Type B pancreatic cell (in vitro differentiated cells): Measurements from ENCODE around the gene MTMR1. TPM values are rescaled to one million over a fixed set of nuclear protein-coding genes. Genes with fewer than 3 reads are reported as not detected.
A peak's percentile ranks its signal among the peaks of the same experiment; 100 is the strongest.

Experiments used
- DNase-seq: peaks from one replicate; pipeline ENCODE4 v3.0.0; 2021; ENCODE audit warnings: mixed read lengths; ENCODE audit not compliant: unreplicated experiment; ENCODE audit errors: extremely low spot score
- H3K27ac Mint-ChIP-seq: 2 replicates; pipeline ENCODE4 v1.8.0; 2021; ENCODE audit warnings: mild to moderate bottlenecking, mixed read lengths
- H3K27me3 Mint-ChIP-seq: 2 replicates; pipeline ENCODE4 v1.8.0; 2021; ENCODE audit warnings: mixed read lengths
- H3K36me3 Mint-ChIP-seq: 2 replicates; pipeline ENCODE4 v1.8.0; 2021; ENCODE audit warnings: mixed read lengths
- H3K4me1 Mint-ChIP-seq: one replicate; pipeline ENCODE4 v1.8.0; 2021; ENCODE audit warnings: mixed read lengths; ENCODE audit not compliant: unreplicated experiment
- H3K4me3 Mint-ChIP-seq: 2 replicates; pipeline ENCODE4 v1.8.0; 2021; ENCODE audit warnings: mild to moderate bottlenecking, mixed read lengths
- H3K9me3 Mint-ChIP-seq: 2 replicates; pipeline ENCODE4 v1.8.0; 2021; ENCODE audit warnings: mixed read lengths
- long read RNA-seq: library from polyadenylated mRNA; unstranded; transcript quantifications from one replicate; pipeline ENCODE4 v2.0.0, GENCODE V29; 2020
- total RNA-seq: library from RNA; stranded (reverse); gene quantifications from 2 replicates; pipeline ENCODE4 v1.2.1, GENCODE V29; 2021; ENCODE audit warnings: low replicate concordance
- TF ChIP-seq, protein P1 (sequence below): fragments of 200-600 bp; sonication (generic); conservative IDR thresholded peaks from 2 replicates; pipeline ENCODE4 v1.5.0; 2021; ENCODE audit warnings: antibody characterized with exemption, mild to moderate bottlenecking

The MTMR1 gene
- total RNA-seq: 21.8 and 28.0 TPM in 2 replicates
- long read RNA-seq, partial matches to known transcripts: 1 of 4 reads
- long read RNA-seq, other reads (novel, unspliced or antisense): 3 of 4 reads

DNA sequence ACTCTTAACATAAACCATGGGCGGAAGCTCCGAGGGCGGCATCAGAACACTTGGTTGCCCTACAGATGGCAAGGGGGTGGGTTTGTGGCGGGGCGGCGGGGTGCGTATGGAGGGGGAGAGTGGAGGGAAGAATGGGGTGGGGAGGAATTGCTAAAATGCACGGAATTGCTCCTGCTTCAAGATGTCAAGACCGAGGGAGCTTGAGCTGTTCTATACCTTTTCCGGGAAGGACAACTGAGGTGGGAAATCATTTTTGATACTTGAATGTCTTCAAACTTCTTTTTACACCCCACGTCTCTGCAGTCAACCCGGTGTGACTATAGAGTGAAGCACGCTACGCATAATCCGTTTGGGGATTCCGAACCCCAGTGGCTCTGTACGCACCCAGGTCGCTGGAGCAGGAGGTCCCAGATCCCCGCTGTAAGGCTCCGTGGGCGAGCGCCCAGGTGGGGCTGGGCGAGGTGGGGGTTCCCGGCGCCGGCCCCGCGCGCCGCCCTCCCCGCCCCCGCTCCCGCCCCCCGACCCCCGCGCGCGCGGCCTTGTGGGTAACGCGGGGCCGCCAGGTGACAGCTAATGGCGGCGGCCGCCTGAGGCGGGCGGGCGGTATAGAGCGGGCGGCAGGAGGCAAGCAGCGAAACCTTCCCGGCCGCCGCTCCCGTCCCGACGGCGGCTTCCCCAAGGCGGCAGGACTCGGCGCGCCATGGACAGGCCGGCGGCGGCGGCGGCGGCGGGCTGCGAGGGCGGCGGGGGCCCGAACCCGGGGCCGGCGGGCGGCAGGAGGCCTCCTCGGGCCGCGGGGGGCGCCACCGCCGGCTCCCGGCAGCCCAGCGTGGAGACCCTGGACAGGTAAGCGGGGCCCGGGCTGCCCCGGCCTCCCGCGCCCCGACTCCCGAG is at the start of gene MTMR1:
Gene MTMR1 (plus strand): TSS at position 566 of the 894 bp plus-strand sequence. CDS start 135 bp downstream, at position 701.
- TF ChIP-seq, protein P1, sequence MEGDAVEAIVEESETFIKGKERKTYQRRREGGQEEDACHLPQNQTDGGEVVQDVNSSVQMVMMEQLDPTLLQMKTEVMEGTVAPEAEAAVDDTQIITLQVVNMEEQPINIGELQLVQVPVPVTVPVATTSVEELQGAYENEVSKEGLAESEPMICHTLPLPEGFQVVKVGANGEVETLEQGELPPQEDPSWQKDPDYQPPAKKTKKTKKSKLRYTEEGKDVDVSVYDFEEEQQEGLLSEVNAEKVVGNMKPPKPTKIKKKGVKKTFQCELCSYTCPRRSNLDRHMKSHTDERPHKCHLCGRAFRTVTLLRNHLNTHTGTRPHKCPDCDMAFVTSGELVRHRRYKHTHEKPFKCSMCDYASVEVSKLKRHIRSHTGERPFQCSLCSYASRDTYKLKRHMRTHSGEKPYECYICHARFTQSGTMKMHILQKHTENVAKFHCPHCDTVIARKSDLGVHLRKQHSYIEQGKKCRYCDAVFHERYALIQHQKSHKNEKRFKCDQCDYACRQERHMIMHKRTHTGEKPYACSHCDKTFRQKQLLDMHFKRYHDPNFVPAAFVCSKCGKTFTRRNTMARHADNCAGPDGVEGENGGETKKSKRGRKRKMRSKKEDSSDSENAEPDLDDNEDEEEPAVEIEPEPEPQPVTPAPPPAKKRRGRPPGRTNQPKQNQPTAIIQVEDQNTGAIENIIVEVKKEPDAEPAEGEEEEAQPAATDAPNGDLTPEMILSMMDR: no peak
- peaks cover 12% of the 10 kb centered on the region for H3K4me1 Mint-ChIP-seq
- no peaks in the 10 kb centered on the region for H3K27me3 Mint-ChIP-seq
- H3K36me3 Mint-ChIP-seq: peaks cover 7% of the 10 kb centered on the region
- H3K4me3 Mint-ChIP-seq: peak within 1 kb of the TSS; percentile 92
- H3K9me3 Mint-ChIP-seq: peaks cover 5% of the 10 kb centered on the region
- peak within 1 kb of the TSS; percentile 96 for H3K27ac Mint-ChIP-seq
- no peak for DNase-seq

DNA sequence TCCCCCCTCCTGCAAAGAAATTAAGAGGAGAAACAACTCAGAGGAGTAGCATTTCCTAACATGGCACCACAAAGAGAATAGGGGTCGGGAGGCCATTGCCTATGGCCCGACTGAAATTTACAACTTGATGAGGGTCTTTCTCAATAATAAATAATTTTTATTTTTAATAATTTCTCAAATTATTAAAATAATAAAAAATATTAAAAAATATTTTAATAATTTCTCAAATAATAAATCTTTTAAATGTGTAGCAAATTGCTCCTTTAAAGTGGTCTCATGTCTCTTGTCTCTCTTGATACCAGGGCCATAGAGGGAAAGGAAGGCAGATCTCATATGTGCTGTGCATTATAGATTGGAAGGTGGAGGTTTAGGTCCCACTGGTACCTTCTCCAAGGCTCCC is 49.2 kb upstream of the MTMR1 start:
- H3K27ac Mint-ChIP-seq: no peak overlapping the region
- no peak for DNase-seq
- no peaks in the 10 kb centered on the region for H3K4me1 Mint-ChIP-seq
- H3K9me3 Mint-ChIP-seq: no peaks in the 10 kb centered on the region
- TF ChIP-seq, protein P1: no peak
- no peaks in the 10 kb centered on the region for H3K27me3 Mint-ChIP-seq
- no peaks in the 10 kb centered on the region for H3K36me3 Mint-ChIP-seq
- H3K4me3 Mint-ChIP-seq: no peak overlapping the region

DNA sequence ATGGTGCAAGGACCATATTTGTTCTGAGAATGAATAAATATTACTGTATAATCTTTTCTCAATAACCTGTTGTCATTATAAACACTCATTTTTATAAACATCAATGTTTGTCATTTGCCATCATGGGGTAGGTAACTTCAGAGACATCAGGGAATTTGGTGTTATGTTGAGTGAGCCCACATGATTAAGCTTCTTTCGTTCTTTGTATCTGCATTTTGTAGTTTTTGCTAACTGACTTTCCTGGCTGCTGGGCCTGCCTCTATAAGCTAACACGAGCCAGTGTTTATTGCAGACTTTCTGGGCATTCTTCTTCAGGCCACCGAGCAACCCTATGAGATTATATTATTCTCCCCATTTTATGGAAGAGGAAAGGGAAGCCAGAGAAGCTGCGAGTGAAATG is 48.8 kb upstream of the MTMR1 start:
- Mint-ChIP-seq H3K4me3 (no peak overlapping the region), H3K9me3 (no peaks in the 10 kb centered on the region), H3K4me1 (no peaks in the 10 kb centered on the region), H3K27me3 (no peaks in the 10 kb centered on the region), H3K36me3 (no peaks in the 10 kb centered on the region), H3K27ac (no peak overlapping the region)
- TF ChIP-seq, protein P1: no peak
- no peak for DNase-seq

DNA sequence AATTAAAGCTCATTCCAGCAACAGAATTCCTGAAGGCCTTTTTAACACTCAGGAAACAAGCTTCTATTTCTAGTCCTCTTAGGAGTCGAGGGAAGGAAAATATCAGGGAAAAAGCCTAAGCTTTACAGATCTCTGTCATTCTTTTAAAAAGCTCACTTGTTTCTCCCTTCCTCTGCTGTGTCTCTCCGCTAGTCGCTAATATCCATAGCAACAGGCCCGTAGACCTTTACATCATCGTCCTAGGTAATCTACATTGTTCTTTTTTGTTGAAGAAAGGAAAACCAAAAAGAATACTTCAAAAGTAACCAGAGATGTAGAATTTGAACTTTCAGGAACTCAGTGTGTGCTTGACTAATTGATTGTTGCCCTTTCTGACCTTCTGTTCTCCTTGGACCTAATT is 45.9 kb upstream of the MTMR1 start:
- Mint-ChIP-seq H3K27me3 (no peaks in the 10 kb centered on the region), H3K4me1 (no peaks in the 10 kb centered on the region), H3K36me3 (no peaks in the 10 kb centered on the region), H3K4me3 (no peak overlapping the region), H3K9me3 (no peaks in the 10 kb centered on the region), H3K27ac (no peak overlapping the region)
- TF ChIP-seq, protein P1: no peak
- DNase-seq: no peak

DNA sequence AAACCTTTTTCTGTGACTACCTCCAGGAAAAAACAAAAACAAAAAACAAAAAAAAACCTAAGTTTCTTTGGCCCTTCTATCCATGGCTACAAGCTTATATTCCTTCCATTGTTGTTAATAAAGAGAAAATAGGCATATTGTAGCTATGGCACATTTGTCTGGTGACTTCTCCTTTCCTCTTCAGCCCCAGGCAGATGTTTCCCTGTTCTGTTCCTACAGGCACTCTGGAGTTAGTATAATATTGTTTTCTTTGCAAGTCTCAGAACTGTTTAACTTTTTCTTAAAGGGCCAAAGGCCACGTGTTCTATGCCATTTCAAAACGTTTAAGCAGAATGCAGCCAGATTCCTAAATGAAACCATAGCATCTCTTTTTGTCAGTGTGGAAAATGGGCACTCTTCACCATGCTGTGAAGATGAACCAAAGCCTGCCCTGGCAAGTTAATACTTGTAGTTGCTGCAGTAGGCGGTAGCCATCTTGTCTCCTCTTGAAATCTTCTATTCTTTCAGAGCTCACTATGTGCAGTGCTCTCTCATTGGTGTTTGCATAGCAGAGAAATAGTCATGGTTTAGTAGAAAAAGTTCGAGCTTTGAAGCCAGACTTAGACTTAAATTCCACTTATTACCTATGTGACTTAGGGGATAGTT is 44.8 kb upstream of the MTMR1 start:
- Mint-ChIP-seq H3K9me3 (no peaks in the 10 kb centered on the region), H3K27me3 (no peaks in the 10 kb centered on the region), H3K4me1 (no peaks in the 10 kb centered on the region), H3K4me3 (no peak overlapping the region), H3K36me3 (no peaks in the 10 kb centered on the region), H3K27ac (no peak overlapping the region)
- DNase-seq: no peak
- TF ChIP-seq, protein P1: no peak
